ENCODE data around the gene ZNF740.

ZNF740 gene

DNA sequence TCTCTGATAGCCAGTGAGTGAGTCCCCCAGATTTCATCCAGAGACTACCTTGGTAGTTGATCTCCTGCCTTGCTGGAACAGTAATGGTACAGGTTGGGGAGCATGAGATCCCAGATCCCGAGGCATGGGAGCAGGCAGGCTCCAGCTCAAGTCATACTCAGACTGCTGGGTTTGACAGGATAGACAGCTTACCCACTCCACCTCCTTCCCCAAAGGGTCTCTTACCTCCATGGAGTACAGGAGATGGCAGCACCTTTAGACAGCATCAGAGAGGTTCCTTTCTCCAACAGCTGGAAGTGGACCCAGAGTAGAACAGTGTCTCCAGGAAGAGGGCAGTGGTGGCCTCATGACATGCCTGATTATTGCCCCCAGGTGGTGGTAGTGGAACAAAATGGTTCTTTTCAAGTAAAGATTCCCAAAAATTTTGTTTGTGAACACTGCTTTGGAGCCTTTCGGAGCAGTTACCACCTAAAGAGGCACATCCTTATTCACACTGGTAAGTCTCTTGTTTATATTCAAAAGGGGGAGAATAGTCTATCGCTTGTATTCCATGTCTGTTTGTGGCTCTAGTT, 5.1 kb downstream of the ZNF740 start:
- H3K4me1 ChIP-seq (ENCODE audit: control insufficient read depth, insufficient read depth, low read length, unreplicated experiment): peaks cover 25% of the 10 kb centered on the region
- H3K27me3 ChIP-seq (ENCODE audit: insufficient read depth, low read length): no peaks in the 10 kb centered on the region
- H3K36me3 ChIP-seq (ENCODE audit: insufficient read depth, low read length): peaks cover 35% of the 10 kb centered on the region; the same call in 1 of the 2 replicates

DNA sequence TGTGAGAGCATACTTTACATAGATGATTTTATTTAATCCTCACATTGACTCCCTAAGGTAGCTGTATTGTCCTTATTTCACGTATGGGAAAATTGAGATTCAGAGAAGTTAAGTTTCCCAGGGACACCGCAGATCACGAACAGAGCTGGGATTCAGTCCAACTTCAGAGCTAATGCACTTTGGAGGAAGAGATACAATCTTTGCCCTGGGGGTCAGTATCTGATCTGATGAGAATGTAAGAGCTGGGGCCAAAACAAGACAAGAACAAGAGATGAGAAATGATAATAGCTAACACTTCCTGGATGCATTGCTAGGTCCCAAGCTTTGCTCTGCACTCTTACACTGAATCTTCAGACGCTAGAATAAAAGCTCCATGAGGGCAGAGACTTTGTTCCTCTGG, 6.2 kb downstream of the ZNF740 start:
- Histone ChIP-seq H3K27me3 (ENCODE audit: insufficient read depth, low read length) (no peaks in the 10 kb centered on the region), H3K36me3 (ENCODE audit: insufficient read depth, low read length) (peaks cover 33% of the 10 kb centered on the region; the same call in 1 of the 2 replicates), H2AFZ (ENCODE audit: low read length, unreplicated experiment) (no peak overlapping the region), H3K4me3 (ENCODE audit: low read depth, low read length) (no peak overlapping the region), H3K79me2 (ENCODE audit: control insufficient read depth, insufficient read depth, low read length, unreplicated experiment) (peaks cover 19% of the 10 kb centered on the region), H3K4me1 (ENCODE audit: control insufficient read depth, insufficient read depth, low read length, unreplicated experiment) (peaks cover 23% of the 10 kb centered on the region), H3K27ac (ENCODE audit: low read depth, low read length) (no peak overlapping the region)

More for the DNA sequence above, 5.1 kb downstream of the ZNF740 start:
- Histone ChIP-seq H3K4me3 (ENCODE audit: low read depth, low read length) (no peak overlapping the region), H2AFZ (ENCODE audit: low read length, unreplicated experiment) (no peak overlapping the region), H3K27ac (ENCODE audit: low read depth, low read length) (no peak overlapping the region), H3K79me2 (ENCODE audit: control insufficient read depth, insufficient read depth, low read length, unreplicated experiment) (peaks cover 23% of the 10 kb centered on the region)

DNA sequence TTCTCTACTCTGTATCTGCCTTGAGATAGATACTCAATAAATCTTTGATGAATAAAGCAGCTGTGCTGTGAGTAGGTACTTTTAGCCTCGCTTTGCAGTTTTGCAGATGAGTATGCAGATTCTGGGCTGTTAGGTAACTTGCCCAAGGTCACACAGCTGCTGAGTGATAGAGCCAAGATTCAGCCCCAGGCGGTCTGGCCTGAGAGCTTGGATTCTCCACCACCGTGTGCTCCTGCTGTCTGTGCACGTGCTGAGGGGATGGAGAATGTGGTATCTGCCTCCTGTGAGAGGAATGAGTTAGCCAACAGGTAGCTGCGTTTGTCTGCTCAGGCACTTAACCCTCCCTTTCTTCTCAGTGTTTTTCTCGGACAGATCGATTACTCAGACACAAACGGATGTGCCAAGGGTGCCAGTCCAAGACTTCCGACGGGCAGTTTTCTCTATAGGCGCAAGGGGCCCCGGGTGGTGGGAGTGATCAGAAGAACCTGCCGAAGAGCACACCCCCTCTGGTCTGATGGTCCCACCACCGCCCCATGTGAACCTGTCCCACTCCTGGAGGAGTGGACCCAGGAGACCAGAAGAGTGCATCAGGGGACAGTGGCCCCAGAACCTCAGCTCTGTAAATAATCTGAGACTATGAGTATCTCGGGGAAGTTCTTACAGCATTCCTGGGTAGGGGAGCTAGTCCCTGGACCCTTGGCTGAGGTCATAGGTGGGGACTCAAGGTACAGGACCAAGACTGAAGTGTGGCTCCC, 6.8 kb downstream of the ZNF740 start:
- H3K27ac ChIP-seq (ENCODE audit: low read depth, low read length): no peak overlapping the region

DNA sequence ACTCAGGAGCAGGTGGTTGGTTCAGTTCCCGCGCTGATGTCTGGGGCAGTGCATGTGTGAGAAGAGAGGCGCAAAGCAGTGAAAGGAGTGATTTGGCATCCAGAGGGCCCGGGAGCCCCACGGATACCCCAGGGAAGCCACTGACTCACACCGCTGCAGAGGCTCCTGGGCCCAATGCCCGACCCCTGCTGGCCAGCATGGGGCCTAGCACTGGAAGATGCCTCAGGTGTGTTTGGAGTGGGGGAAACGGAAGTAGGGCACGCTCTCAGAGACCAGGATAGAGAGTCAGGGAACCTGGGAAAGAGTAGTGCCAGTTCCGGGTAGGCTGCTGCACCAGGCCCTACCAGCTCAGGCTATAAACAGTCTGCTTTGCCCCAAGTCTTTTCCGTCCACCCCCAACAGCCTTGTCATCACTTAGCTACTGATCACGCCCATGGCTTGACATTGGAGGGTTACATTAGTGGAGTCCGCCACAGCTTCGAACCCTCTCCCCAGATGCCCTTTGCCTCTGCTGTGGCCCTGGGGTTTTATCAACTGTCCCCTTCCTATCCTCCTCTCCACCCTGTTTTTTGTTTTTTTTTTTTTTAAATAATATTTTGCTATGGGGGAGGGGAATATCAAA, 9.7 kb downstream of the ZNF740 start:
- Histone ChIP-seq H3K4me1 (ENCODE audit: control insufficient read depth, insufficient read depth, low read length, unreplicated experiment) (peaks cover 8% of the 10 kb centered on the region), H3K36me3 (ENCODE audit: insufficient read depth, low read length) (peaks cover 15% of the 10 kb centered on the region; the same call in 1 of the 2 replicates), H2AFZ (ENCODE audit: low read length, unreplicated experiment) (no peak overlapping the region)

More for the DNA sequence above, 6.8 kb downstream of the ZNF740 start:
- no peaks in the 10 kb centered on the region for H3K27me3 ChIP-seq (ENCODE audit: insufficient read depth, low read length)
- H3K4me3 ChIP-seq (ENCODE audit: low read depth, low read length): no peak overlapping the region
- peaks cover 27% of the 10 kb centered on the region; the same call in 1 of the 2 replicates for H3K36me3 ChIP-seq (ENCODE audit: insufficient read depth, low read length)
- H3K79me2 ChIP-seq (ENCODE audit: control insufficient read depth, insufficient read depth, low read length, unreplicated experiment): peaks cover 13% of the 10 kb centered on the region
- H2AFZ ChIP-seq (ENCODE audit: low read length, unreplicated experiment): no peak overlapping the region
- peaks cover 18% of the 10 kb centered on the region for H3K4me1 ChIP-seq (ENCODE audit: control insufficient read depth, insufficient read depth, low read length, unreplicated experiment)

DNA sequence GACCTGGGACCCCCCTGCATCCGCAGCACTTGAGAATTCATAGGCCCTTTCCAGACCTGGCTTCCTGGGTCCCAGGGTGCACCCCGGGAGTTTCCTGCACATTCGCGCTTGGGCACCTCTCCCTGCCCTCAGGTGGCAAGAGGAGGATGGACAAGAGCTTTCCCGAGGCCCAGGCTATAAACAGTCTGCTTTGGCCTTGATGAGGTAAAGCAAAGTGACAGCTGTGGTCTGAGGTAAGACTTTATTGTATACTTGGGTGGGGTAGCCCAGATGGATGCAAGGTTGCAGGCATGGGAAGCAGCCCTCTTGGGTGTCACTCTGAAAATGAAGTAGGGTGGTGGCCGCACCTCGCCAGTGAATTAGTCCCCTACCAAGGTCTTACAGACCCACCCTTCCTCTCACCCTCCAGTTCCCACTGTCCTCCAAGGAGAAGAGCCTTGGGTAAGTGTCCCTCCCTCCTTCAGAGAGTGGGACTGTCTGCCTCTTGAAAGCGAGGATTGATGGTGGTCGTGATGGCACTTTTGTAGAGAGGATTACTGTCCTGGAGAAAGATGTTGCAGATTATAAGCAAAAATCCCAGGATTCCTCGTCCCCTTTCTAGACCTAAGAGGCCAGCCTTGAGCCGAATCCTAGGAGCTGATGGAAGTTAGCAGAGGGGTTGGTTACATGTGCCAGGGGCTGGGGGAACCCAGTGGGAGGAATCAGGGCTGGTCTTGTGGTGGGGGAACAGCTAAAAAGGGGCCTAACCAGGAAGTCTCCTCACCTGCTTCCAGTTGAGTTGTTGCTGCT, 10.8 kb downstream of the ZNF740 start:
- H3K27me3 ChIP-seq (ENCODE audit: insufficient read depth, low read length): no peaks in the 10 kb centered on the region
- no peak overlapping the region for H3K4me3 ChIP-seq (ENCODE audit: low read depth, low read length)
- H3K36me3 ChIP-seq (ENCODE audit: insufficient read depth, low read length): peaks cover 10% of the 10 kb centered on the region; the same call in 1 of the 2 replicates
- no peak overlapping the region for H2AFZ ChIP-seq (ENCODE audit: low read length, unreplicated experiment)
- peaks cover 8% of the 10 kb centered on the region for H3K4me1 ChIP-seq (ENCODE audit: control insufficient read depth, insufficient read depth, low read length, unreplicated experiment)
- H3K79me2 ChIP-seq (ENCODE audit: control insufficient read depth, insufficient read depth, low read length, unreplicated experiment): no peaks in the 10 kb centered on the region
- H3K27ac ChIP-seq (ENCODE audit: low read depth, low read length): no peak overlapping the region

More for the DNA sequence above, 9.7 kb downstream of the ZNF740 start:
- Histone ChIP-seq H3K4me3 (ENCODE audit: low read depth, low read length) (no peak overlapping the region), H3K27ac (ENCODE audit: low read depth, low read length) (no peak overlapping the region), H3K79me2 (ENCODE audit: control insufficient read depth, insufficient read depth, low read length, unreplicated experiment) (no peaks in the 10 kb centered on the region), H3K27me3 (ENCODE audit: insufficient read depth, low read length) (no peaks in the 10 kb centered on the region)

DNA sequence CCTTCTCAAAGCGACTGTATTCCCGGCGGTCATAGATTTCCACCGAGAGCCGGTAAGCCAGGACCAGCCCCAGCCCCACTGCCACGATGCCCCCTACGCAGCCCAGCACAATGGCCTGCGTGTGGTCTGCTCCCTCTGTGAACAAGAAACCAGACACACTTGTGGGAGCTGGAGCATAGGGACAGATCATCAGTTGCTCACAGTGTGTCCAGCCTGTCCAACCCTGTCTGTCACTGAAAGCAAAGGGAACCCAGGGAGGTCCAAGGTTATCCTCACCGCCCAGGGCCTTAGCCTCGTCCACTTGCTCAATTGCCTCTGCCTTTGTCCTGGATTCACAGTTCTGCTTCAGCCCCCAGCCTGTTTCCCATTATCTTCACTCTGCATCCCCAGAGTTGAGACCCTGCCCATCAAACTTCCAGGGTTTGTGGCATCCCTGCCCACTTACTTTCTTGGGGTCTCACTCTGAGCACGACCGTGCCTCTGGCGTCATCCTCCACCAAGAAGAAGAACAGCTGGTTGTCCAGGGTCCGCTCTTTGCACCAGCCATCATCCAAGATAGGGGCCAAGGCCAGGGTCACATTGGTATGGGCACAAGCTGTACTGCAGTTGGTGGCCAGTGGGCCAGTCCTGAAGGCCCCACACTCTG, 11.5 kb downstream of the ZNF740 start:
- Histone ChIP-seq H2AFZ (ENCODE audit: low read length, unreplicated experiment) (no peak overlapping the region), H3K27me3 (ENCODE audit: insufficient read depth, low read length) (no peaks in the 10 kb centered on the region), H3K4me3 (ENCODE audit: low read depth, low read length) (no peak overlapping the region), H3K36me3 (ENCODE audit: insufficient read depth, low read length) (peaks cover 4% of the 10 kb centered on the region; the same call in 1 of the 2 replicates), H3K79me2 (ENCODE audit: control insufficient read depth, insufficient read depth, low read length, unreplicated experiment) (no peaks in the 10 kb centered on the region), H3K27ac (ENCODE audit: low read depth, low read length) (no peak overlapping the region), H3K4me1 (ENCODE audit: control insufficient read depth, insufficient read depth, low read length, unreplicated experiment) (peaks cover 8% of the 10 kb centered on the region)

DNA sequence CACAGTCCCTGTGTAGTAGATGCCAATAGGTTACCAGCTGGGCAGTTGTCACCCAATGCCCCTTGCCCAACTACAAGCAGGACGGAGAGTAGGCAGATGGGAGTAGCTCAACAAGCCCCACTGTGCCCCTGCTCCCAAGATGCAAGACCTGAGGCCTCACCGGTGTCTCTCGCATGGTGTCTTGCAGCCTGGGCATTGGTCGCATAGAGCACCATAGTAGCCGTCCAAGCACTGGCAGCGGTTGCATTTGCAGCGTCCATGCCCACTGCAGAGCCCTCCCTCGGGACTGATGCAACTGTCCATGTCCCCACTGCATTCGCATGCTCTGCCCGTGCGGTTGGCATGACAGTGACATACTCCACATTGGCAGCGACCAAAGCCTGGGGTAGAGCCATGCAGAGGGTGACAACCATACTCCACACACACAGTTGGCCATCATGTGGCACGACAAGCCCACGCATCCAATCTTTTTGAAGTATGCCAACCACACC, 12.1 kb downstream of the ZNF740 start:
- Histone ChIP-seq H3K36me3 (ENCODE audit: insufficient read depth, low read length) (no peaks in the 10 kb centered on the region), H3K4me3 (ENCODE audit: low read depth, low read length) (no peak overlapping the region), H3K4me1 (ENCODE audit: control insufficient read depth, insufficient read depth, low read length, unreplicated experiment) (peaks cover 8% of the 10 kb centered on the region), H3K27ac (ENCODE audit: low read depth, low read length) (no peak overlapping the region), H3K27me3 (ENCODE audit: insufficient read depth, low read length) (no peaks in the 10 kb centered on the region), H2AFZ (ENCODE audit: low read length, unreplicated experiment) (no peak overlapping the region), H3K79me2 (ENCODE audit: control insufficient read depth, insufficient read depth, low read length, unreplicated experiment) (no peaks in the 10 kb centered on the region)

DNA sequence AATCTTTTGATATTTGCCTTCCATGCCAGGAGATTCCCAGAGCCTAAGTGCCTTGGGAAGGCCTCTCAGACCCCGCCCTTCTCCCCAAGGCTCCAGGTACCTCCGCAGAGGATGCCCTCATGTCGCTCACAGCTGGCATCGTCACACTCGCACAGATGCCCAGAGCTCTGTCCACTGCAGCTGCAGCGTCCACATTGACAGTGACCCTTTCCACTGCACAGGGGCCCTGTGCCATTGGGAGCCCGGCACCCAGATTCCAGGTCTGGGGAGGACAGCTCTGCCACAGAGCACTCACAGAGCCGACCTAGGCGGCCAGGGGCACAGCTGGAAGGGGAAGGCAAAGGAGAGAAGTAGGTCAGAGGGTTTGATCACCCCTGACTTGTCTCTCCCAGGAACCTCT, 12.5 kb downstream of the ZNF740 start:
- Histone ChIP-seq H3K79me2 (ENCODE audit: control insufficient read depth, insufficient read depth, low read length, unreplicated experiment) (no peaks in the 10 kb centered on the region), H3K4me1 (ENCODE audit: control insufficient read depth, insufficient read depth, low read length, unreplicated experiment) (peaks cover 8% of the 10 kb centered on the region), H2AFZ (ENCODE audit: low read length, unreplicated experiment) (no peak overlapping the region), H3K4me3 (ENCODE audit: low read depth, low read length) (no peak overlapping the region), H3K27me3 (ENCODE audit: insufficient read depth, low read length) (no peaks in the 10 kb centered on the region), H3K27ac (ENCODE audit: low read depth, low read length) (no peak overlapping the region), H3K36me3 (ENCODE audit: insufficient read depth, low read length) (no peaks in the 10 kb centered on the region)

DNA sequence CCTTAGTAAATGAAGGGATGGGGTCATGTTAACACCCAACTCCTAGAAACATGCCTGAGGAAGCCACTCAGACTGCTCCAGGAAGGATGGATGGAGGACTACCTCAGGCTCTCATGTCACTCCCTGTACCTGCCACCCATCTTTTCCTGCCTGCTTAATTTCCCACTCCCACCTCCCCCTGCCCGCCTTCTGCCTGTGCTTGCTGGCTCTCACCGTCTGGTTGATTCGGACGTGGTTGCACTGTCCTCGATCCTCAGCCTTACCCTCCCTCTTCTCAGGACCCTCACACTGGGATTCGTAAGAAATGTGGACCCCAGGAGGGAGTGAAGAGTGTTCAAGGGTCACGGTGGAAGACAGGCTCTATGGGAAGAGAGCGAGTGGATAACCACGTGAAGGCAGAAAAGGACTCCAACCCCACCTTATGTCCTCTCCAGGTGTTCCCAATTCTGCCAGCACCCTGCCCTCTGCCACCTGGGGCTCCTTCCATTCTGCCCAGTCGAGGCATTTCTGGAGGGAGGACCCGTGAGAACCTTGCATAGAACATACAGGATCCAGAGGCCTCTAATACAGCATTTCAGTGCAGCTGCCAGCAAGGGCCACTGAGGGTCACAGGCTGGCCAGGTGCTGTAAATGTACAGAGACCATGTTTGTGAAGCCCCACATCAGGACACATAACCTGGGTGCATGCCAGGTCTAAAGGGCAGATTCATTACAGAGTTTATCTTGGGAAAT, 13.6 kb downstream of the ZNF740 start:
- no peak overlapping the region for H3K27ac ChIP-seq (ENCODE audit: low read depth, low read length)
- no peaks in the 10 kb centered on the region for H3K27me3 ChIP-seq (ENCODE audit: insufficient read depth, low read length)
- no peaks in the 10 kb centered on the region for H3K79me2 ChIP-seq (ENCODE audit: control insufficient read depth, insufficient read depth, low read length, unreplicated experiment)
- H3K36me3 ChIP-seq (ENCODE audit: insufficient read depth, low read length): no peaks in the 10 kb centered on the region
- H2AFZ ChIP-seq (ENCODE audit: low read length, unreplicated experiment): no peak overlapping the region
- no peak overlapping the region for H3K4me3 ChIP-seq (ENCODE audit: low read depth, low read length)
- peaks cover 6% of the 10 kb centered on the region for H3K4me1 ChIP-seq (ENCODE audit: control insufficient read depth, insufficient read depth, low read length, unreplicated experiment)

Measured in ACC112 (cell line).